GM18517 (cell line): ENCODE data around the gene AMIGO1.

Experiments
- ATAC-seq: cut with Tn5 transposase; IDR thresholded peaks from one replicate; pipeline ENCODE4 v1.9.1; 2021; ENCODE audit warnings: mild to moderate bottlenecking, moderate library complexity; ENCODE audit not compliant: unreplicated experiment

The AMIGO1 gene

GRCh38 chr1:109532365-109533136, 23.0 kb upstream of the AMIGO1 start:
- ATAC-seq, result peak; percentile 58

- ATAC-seq, result no peak
These were observed 22.4 kb upstream of the AMIGO1 start for GRCh38 chr1:109531826-109532364.

- ATAC-seq, result no peak
These were observed 21.9 kb upstream of the AMIGO1 start for GRCh38 chr1:109531380-109531779.

- no peak for ATAC-seq
These were observed 21.0 kb upstream of the AMIGO1 start for GRCh38 chr1:109530457-109531087.

GRCh38 chr1:109529881-109530456, 20.4 kb upstream of the AMIGO1 start:
- ATAC-seq, result no peak

- no peak for ATAC-seq
These were observed 19.2 kb upstream of the AMIGO1 start for GRCh38 chr1:109528712-109529111.

- no peak for ATAC-seq
These were observed 18.5 kb upstream of the AMIGO1 start for GRCh38 chr1:109527846-109528695.

- peak; percentile 60 for ATAC-seq
These were observed 17.7 kb upstream of the AMIGO1 start for GRCh38 chr1:109527098-109527811.

GRCh38 chr1:109523706-109524105, 14.2 kb upstream of the AMIGO1 start:
- ATAC-seq, result no peak

GRCh38 chr1:109522026-109522425, 12.5 kb upstream of the AMIGO1 start:
- ATAC-seq, result no peak

- ATAC-seq, result no peak
These were observed 11.8 kb upstream of the AMIGO1 start for GRCh38 chr1:109521002-109521951.

- ATAC-seq, result no peak
These were observed 7.8 kb upstream of the AMIGO1 start for GRCh38 chr1:109517337-109517736.

- ATAC-seq, result no peak
These were observed 7.3 kb upstream of the AMIGO1 start for GRCh38 chr1:109516872-109517271.

- ATAC-seq, result no peak
These were observed 5.3 kb upstream of the AMIGO1 start for GRCh38 chr1:109514846-109515245.

GRCh38 chr1:109513110-109513710, 3.7 kb upstream of the AMIGO1 start:
- ATAC-seq, result no peak

GRCh38 chr1:109508873-109509175, 703 bp downstream of the AMIGO1 start:
- no peak for ATAC-seq

GRCh38 chr1:109508001-109508872, 1.3 kb downstream of the AMIGO1 start:
- ATAC-seq, result no peak

- ATAC-seq, result no peak
These were observed 4.6 kb downstream of the AMIGO1 start for GRCh38 chr1:109504974-109505373.
